NCI-H460 (cell line): ENCODE data around the gene WEE2. TPM values are rescaled to one million over a fixed set of nuclear protein-coding genes. Genes with fewer than 3 reads are reported as not detected.
"Not testable (repeated sequence)": the region's sequence is repeated elsewhere in the genome, so short reads cannot be mapped to it uniquely, and the experiment has no call there.

Experiments
- DNase-seq: peaks from one replicate; pipeline ENCODE4 v3.0.0-alpha.2; 2016; ENCODE audit warnings: low read depth; ENCODE audit errors: extremely low read depth
- total RNA-seq: library from RNA; depleted of rRNA; stranded (reverse); fragments of >200 nt; shearing (Covaris generic); gene quantifications from 2 replicates; pipeline ENCODE4 v1.2.3, GENCODE V29; 2014

Gene WEE2
- total RNA-seq, 1 experiment from 2014 or later, result 0.27 TPM

- DNase-seq, result no peak
Measured at GRCh38 chr7:141710301-141710700, 2.1 kb downstream of the WEE2 start.

DNA sequence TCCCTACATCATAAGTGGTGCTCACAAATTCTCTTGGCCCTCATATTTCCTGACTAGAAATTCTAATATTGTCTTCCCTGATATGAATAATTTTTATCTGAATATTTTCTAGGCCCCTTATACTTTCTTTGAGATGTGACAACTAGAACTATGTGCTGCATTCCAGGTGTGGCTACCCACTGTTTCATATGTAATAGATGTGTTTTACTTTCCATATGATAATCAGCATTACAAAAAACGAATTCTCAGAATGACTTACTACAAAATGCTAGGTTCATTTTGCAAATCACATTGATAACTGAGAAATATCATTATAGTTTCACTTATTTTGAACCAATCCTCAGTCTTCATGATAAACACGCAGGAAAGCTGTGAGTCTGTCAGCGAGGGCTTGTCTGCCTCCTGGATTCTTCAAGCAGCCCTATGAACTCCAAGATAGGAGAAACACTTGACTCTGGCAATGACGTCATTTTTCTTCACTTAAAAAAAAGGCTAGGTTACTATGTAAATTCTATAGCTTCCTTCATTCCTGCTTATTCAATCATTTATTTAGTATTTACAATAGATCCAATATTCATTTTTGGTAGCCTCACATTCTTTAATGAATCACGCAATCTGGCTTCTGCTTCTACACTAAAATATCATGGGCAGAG is 4.6 kb downstream of the WEE2 start:
- DNase-seq, result no peak

- no peak for DNase-seq
Measured at GRCh38 chr7:141713890-141714289, 5.7 kb downstream of the WEE2 start.

- no peak for DNase-seq
Measured at GRCh38 chr7:141714571-141714970, 6.4 kb downstream of the WEE2 start.

DNA sequence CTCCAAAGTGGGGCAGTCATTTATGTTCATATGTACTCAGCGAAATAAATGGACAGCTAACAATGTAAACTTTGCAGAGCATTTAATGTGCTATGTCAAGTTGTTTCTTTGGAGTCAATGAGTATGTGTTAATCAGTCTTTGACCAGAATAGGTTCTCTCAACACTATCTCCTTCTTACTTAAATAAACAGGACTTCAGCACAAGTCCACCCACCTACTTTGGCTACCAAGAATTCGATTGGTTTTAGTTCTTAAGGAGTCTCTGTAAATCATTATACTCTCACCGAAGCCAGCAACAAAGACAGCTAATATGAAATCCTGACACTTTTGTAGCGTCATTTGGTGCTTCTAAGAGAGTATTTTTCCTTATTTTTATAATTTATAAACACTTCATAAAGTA is 6.9 kb downstream of the WEE2 start:
- DNase-seq, result no peak

- no peak for DNase-seq
Measured at GRCh38 chr7:141715794-141716689, 7.9 kb downstream of the WEE2 start.

DNA sequence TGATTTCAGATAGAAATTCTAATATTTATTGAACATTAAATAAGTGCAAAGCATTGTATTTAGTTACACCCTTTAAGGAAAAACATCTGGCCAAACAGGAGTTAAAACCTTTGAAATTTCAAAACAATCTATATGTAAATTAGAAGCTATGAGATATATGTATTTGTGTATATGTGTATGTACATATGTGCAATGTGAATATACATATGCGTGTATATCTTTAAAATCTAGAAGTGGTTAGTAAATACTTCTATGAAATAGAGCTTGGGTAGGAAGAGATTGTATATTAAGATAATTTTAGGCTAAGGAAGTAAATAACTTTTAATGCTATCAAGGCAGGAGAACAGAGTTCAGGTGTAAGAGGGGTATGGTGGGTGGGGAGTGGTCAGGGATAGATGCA is 9.3 kb downstream of the WEE2 start:
- DNase-seq, result no peak

DNA sequence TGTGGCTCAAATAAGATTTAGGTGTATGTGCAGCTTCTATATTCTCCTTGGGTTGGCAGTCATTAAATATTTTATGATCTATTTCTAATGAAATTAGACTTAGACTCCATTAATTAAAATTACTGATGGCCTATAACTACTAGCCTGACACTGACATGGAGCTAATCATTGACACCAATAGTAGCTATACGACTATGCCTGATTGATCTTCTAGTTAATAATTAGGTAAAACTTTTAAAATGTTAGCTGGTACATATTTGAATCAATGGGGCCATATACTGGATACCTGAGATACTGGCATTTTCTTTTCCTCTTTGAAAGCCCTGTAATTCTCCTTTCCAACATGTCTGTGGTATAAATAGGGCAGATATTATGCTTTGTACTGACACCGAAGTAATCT is 14.4 kb downstream of the WEE2 start:
- no peak for DNase-seq

DNA sequence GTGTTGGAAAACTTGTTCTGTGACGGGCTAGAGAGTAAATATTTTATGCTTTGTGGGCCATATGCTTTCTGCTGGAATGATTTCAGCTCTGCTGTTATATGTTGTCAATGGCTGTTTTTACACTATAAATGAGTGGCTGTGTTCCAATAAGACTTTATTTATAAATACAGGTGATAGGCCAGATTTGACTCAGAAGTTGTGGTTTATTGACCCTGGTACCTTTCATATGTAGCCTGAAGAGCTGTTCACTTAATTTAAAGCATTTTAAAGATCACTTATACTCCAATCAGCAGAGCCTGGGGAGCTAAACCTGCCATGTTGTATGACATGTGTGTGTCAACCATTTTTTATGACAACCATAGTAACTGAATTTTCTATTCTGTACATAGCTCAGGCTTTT is 20.9 kb downstream of the WEE2 start:
- no peak for DNase-seq

GRCh38 chr7:141731476-141732149 is 23.5 kb downstream of the WEE2 start:
- DNase-seq, result no peak

GRCh38 chr7:141737118-141737835 is 29.1 kb downstream of the WEE2 start:
- no peak for DNase-seq

DNA sequence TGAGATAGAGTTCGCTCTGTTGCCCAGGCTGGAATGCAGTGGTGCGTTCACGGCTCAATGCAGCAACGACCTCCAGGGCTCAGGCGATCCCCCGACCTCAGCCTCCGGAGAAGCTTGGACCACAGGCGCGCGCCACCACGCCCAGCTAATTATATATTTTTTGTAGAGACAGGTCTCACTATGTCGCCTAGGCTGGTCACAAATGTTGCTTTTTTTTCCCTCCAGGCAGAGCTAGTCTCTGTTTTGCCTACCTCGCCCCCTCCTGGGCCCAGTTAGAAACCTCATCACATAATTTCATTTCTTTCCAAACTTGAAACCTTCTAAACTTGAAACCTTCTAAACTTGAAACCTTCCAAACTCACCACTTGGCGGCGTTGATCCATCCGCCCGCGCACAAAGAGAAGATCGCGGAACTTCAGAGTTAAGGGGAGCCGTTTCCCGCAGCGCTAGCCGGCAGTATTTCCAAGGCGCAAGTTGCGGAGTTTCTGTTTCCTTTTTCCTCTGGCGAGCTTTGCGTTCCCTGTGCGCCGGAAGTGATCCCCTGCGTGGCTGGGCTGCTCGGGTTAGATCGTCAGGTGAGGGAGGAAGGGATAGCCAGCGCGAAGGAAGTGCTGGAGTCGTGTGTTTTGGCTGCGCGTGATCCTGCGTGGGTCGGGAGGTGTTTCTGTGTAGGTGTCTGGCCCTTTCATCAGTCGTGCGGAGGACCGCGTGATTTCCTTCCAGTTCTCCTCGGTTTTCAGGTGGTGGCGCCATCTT is 29.9 kb downstream of the WEE2 start, which contains the start of gene SSBP1:
SSBP1 (plus strand) TSS at position 523 of the 756 bp plus-strand sequence. CDS start 809 bp downstream, outside the sequence.
- peak; percentile 97 for DNase-seq

DNA sequence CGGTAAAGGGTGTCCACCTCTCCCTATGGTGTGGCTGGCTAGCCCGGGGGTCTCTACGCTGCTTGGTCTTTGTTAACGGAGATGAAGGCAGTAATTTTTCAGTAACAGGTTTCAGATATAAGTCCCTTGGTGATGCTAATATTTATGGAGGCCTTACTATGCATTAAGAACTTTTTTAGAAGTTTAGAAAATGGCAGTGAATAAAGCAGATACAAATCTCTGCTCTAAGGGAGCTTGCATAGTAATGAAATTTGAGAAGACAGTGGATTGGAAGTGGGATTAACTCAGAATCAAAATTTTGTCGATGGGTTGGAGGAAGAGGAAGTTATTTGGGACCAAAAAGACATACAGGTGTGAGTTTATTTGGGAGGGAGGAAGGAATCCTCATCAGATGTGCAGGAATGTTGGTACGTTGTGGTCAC is 30.4 kb downstream of the WEE2 start:
- no peak for DNase-seq

DNA sequence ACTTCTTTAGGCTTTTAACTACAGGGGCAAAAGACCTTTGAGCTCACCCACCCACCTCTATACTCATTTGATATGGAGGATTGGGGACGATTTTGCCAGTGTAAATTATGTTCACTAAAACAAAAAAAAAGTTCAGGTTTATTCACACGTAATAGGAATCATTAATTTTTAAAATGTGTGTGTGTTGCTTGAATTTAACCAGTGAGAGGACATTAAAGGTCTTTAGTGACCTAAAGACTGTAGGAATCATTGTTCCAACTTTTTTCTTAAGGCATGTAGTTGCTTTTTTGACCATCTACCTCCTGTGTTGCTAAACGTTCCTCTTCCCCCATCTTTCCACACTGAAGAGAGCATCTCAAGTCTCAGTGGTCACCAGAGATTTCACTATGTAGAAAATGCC is 31.1 kb downstream of the WEE2 start:
- DNase-seq, result no peak

DNA sequence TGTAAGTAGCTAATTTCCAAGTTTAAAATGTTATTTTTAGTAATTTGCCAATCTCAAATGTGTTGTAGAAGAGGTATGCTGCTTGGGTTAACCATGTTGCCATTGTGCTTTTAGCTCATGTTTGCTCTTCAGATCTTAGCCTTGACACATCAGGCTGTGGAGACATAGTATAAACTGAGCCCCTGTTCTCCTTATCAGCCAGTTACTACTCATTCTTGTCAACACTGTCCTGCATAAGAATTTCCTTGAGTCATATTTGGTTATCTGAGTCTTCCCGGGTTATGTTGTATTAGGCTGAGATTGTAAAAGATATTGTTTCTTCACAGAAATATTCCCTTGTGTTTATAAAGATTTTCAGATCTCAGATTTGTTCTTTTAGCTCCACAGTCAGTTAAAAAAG is 34.1 kb downstream of the WEE2 start:
- DNase-seq, result no peak

DNA sequence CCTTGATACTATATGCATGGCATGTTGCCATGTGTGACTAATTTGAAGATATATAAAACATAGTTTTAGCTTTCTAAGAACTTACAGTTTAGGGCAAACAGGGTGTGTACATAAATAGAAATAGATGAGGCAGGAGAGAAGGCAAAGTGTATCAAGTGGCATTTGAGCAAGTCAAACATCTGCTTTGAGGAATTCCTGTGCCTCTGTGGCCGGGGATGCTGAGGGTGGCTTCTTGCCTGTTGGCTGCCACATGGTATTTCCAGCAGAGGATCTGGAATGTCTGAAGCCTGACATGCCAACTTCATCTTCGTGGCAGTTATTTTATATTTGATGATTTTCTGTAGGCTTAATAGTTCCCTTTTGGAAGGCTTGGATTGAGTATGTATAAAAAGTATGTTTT is 36.0 kb downstream of the WEE2 start:
- DNase-seq, result no peak

GRCh38 chr7:141748396-141748795 is 40.2 kb downstream of the WEE2 start:
- DNase-seq, result no peak

- not testable (repeated sequence) for DNase-seq
Measured at GRCh38 chr7:141751904-141752303, 43.8 kb downstream of the WEE2 start.

DNA sequence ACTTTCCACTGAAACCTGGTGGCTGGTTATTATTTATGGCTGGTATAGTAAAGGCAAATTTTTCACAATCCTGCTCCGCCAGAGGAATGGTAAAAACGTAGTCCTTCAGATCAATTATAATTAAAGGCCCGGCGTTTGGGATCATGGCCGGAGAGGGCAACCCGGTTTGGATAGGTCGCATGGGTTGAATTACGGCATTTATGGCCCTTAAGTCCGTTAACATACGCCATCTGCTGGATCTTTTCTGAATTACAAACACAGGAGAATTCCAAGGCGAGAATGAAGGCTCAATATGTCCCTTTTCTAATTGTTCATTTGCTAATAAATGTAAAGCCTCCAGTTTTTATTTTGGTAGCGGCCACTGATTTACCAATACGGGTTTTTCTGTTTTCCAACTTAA is 44.5 kb downstream of the WEE2 start:
- no peak for DNase-seq

- peak; percentile 30 for DNase-seq
Measured at GRCh38 chr7:141754939-141755338, 46.8 kb downstream of the WEE2 start.
